ENCODE measurements around the gene TMC7. TPM values are rescaled to one million over a fixed set of nuclear protein-coding genes. Genes with fewer than 3 reads are reported as not detected.
A peak's percentile ranks its signal among the peaks of the same experiment; 100 is the strongest.

TMC7 gene
- total and polyA plus RNA-seq, 9 donors: 0.15 to 1.1 (median 0.35) TPM; not detected in 1

- peak overlapping the region; percentile 98 for H3K4me3 ChIP-seq
- no peaks in the 10 kb centered on the region for H3K9me3 ChIP-seq
- no peaks in the 10 kb centered on the region for H3K36me3 ChIP-seq
- intact Hi-C loops (cut with DNase I): no loop called here
- peak overlapping the region in 1 of 2 donors; percentile 97 for H3K27ac ChIP-seq
- peak in 2 of 5 donors; percentile 32 to 46 for DNase-seq
- TF ChIP-seq EP300 (IDR thresholded peaks at IDR 0.05): no peak
- TF ChIP-seq CTCF (IDR thresholded peaks at IDR 0.05): no peak
- no peak for TF ChIP-seq POLR2A (IDR thresholded peaks at IDR 0.05)
- no peaks in the 10 kb centered on the region for H3K4me1 ChIP-seq (ENCODE audit: insufficient read depth)
- 40 to 60% (median 49%) methylated on average over 9 of the region's 9 CpGs for WGBS, 3 donors
- no peaks in the 10 kb centered on the region for H3K27me3 ChIP-seq
Measured at GRCh38 chr16:19066988-19067348, 83.2 kb downstream of the TMC7 start.

GRCh38 chr16:19067349-19068236, 83.9 kb downstream of the TMC7 start, which contains the start of gene COQ7:
Gene COQ7 (plus strand): TSS chr16:19067614. CDS start chr16:19067665, 51 bp downstream.
- Histone ChIP-seq H3K36me3 (no peaks in the 10 kb centered on the region), H3K4me1 (ENCODE audit: insufficient read depth) (no peaks in the 10 kb centered on the region), H3K4me3 (peak within 1 kb of the TSS; percentile 98), H3K9me3 (no peaks in the 10 kb centered on the region), H3K27me3 (no peaks in the 10 kb centered on the region), H3K27ac (peak within 1 kb of the TSS; percentile 96 to 97)
- TF ChIP-seq EP300 (IDR thresholded peaks at IDR 0.05): peak; percentile 57
- no peak for TF ChIP-seq CTCF (IDR thresholded peaks at IDR 0.05)
- peak; percentile 75 for TF ChIP-seq POLR2A (IDR thresholded peaks at IDR 0.05)
- DNase-seq: peak; percentile 96 to 98 (median 98)
- 0% methylated on average over 53 to 68 of the region's 68 CpGs for WGBS, 3 donors
- intact Hi-C loops (cut with DNase I): no loop called here

GRCh38 chr16:19068237-19068815, 84.6 kb downstream of the TMC7 start:
- intact Hi-C loops (cut with DNase I): no loop called here
- Histone ChIP-seq H3K4me3 (peak overlapping the region; percentile 98), H3K36me3 (no peaks in the 10 kb centered on the region), H3K27me3 (no peaks in the 10 kb centered on the region), H3K4me1 (ENCODE audit: insufficient read depth) (no peaks in the 10 kb centered on the region), H3K27ac (peak overlapping the region; percentile 96 to 97), H3K9me3 (no peaks in the 10 kb centered on the region)
- peak in 2 of 5 donors; percentile 27 to 36 for DNase-seq
- TF ChIP-seq POLR2A (IDR thresholded peaks at IDR 0.05) (no peak), CTCF (IDR thresholded peaks at IDR 0.05) (no peak), EP300 (IDR thresholded peaks at IDR 0.05) (no peak)
- WGBS, 3 donors: 20 to 42% (median 32%) methylated on average over 19 of the region's 19 CpGs

GRCh38 chr16:19071811-19072777, 88.4 kb downstream of the TMC7 start:
- Histone ChIP-seq H3K9me3 (no peaks in the 10 kb centered on the region), H3K36me3 (no peaks in the 10 kb centered on the region), H3K4me3 (no peak overlapping the region), H3K27ac (no peak overlapping the region), H3K4me1 (ENCODE audit: insufficient read depth) (no peaks in the 10 kb centered on the region), H3K27me3 (no peaks in the 10 kb centered on the region)
- peak in 1 of 5 donors; percentile 21 for DNase-seq
- no peak for TF ChIP-seq POLR2A (IDR thresholded peaks at IDR 0.05)
- TF ChIP-seq CTCF (IDR thresholded peaks at IDR 0.05): no peak
- TF ChIP-seq EP300 (IDR thresholded peaks at IDR 0.05): no peak
- intact Hi-C loops (cut with DNase I): loop anchor here in 1 of 4 donors (5.0 kb wide), 1 partner anchor 95 kb away; no protein-coding TSS in a partner anchor
- WGBS, 3 donors: 81 to 87% (median 84%) methylated on average over 21 of the region's 21 CpGs

Data from ovary (tissue), 9 donors.